ENCODE data around the gene HAUS7. TPM values are rescaled to one million over a fixed set of nuclear protein-coding genes. Genes with fewer than 3 reads are reported as not detected.

Gene HAUS7
- total RNA-seq, 1 experiment from 2014 or later: 46.5 TPM

DNA sequence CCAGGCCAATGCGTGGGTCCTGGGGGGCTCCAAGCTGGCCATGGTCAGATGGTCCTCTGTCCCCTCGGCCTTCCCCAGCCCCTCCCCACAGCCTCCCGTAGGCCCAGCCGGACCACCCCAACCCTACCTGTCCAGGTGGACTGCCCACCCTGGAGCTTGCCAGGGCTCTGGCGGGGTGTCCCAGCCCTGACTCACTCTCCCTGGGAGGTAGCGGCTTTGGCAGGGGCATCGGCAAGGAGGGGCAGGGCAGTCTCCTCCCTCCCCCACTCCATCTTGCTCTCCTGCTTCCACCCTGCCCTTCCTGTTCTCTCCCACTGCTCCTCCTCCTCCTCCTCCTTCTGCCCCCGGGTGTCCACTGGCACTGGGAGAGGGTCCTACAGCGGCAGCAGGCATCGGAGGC, 31.8 kb upstream of the HAUS7 start (continued):
- no peak for TF ChIP-seq PRDM15 (CRISPR knock-in tag; IDR thresholded peaks at IDR 0.05)
- TF ChIP-seq KAT7 (CRISPR knock-in tag; IDR thresholded peaks at IDR 0.05; ENCODE audit: borderline replicate concordance): no peak
- TF ChIP-seq NFE2L1 (CRISPR knock-in tag; IDR thresholded peaks at IDR 0.05): no peak
- no peak for TF ChIP-seq FOXK1 (CRISPR knock-in tag; IDR thresholded peaks at IDR 0.05)
- TF ChIP-seq JAZF1 (CRISPR knock-in tag; IDR thresholded peaks at IDR 0.05): no peak

DNA sequence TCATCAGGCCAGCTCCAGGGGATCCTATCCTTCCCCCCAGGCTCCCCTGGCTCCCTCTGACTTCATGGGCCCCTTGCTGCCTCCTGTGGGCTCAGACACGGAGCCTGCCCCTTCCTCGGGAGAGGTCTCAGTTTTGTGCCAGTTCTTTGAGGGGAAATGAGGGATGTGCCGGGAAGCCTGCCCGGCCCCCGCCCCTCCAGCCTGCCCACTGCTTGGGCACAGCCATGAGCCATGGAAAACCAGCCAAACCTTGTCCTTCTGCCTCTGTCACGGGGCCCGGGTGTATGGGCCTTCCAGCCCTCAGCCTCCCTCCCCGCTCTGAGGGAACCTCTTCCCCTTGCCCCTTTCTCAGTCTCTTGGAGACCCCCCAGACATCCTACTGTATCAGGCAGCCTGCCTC, 31.2 kb upstream of the HAUS7 start:
- Mint-ChIP-seq H3K4me1 (no peaks in the 10 kb centered on the region), H3K27me3 (ENCODE audit: low read depth) (no peaks in the 10 kb centered on the region), H3K27ac (no peak overlapping the region), H3K4me3 (no peak overlapping the region), H3K36me3 (no peaks in the 10 kb centered on the region), H3K9me3 (peaks cover 6% of the 10 kb centered on the region; the same call in 1 of the 2 replicates)
- TF ChIP-seq CTCF (IDR thresholded peaks at IDR 0.05) (no peak), ZNF219 (CRISPR knock-in tag; IDR thresholded peaks at IDR 0.05; ENCODE audit: borderline replicate concordance) (no peak), ZBTB21 (CRISPR knock-in tag; IDR thresholded peaks at IDR 0.05; ENCODE audit: borderline replicate concordance) (no peak), ESRRA (CRISPR knock-in tag; IDR thresholded peaks at IDR 0.05; ENCODE audit: borderline replicate concordance) (no peak), TEAD1 (CRISPR knock-in tag; IDR thresholded peaks at IDR 0.05) (no peak)
- TF ChIP-seq, protein P1, sequence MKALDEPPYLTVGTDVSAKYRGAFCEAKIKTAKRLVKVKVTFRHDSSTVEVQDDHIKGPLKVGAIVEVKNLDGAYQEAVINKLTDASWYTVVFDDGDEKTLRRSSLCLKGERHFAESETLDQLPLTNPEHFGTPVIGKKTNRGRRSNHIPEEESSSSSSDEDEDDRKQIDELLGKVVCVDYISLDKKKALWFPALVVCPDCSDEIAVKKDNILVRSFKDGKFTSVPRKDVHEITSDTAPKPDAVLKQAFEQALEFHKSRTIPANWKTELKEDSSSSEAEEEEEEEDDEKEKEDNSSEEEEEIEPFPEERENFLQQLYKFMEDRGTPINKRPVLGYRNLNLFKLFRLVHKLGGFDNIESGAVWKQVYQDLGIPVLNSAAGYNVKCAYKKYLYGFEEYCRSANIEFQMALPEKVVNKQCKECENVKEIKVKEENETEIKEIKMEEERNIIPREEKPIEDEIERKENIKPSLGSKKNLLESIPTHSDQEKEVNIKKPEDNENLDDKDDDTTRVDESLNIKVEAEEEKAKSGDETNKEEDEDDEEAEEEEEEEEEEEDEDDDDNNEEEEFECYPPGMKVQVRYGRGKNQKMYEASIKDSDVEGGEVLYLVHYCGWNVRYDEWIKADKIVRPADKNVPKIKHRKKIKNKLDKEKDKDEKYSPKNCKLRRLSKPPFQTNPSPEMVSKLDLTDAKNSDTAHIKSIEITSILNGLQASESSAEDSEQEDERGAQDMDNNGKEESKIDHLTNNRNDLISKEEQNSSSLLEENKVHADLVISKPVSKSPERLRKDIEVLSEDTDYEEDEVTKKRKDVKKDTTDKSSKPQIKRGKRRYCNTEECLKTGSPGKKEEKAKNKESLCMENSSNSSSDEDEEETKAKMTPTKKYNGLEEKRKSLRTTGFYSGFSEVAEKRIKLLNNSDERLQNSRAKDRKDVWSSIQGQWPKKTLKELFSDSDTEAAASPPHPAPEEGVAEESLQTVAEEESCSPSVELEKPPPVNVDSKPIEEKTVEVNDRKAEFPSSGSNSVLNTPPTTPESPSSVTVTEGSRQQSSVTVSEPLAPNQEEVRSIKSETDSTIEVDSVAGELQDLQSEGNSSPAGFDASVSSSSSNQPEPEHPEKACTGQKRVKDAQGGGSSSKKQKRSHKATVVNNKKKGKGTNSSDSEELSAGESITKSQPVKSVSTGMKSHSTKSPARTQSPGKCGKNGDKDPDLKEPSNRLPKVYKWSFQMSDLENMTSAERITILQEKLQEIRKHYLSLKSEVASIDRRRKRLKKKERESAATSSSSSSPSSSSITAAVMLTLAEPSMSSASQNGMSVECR (CRISPR knock-in tag; IDR thresholded peaks at IDR 0.05; ENCODE audit: borderline replicate concordance): no peak
- TF ChIP-seq, protein P2, sequence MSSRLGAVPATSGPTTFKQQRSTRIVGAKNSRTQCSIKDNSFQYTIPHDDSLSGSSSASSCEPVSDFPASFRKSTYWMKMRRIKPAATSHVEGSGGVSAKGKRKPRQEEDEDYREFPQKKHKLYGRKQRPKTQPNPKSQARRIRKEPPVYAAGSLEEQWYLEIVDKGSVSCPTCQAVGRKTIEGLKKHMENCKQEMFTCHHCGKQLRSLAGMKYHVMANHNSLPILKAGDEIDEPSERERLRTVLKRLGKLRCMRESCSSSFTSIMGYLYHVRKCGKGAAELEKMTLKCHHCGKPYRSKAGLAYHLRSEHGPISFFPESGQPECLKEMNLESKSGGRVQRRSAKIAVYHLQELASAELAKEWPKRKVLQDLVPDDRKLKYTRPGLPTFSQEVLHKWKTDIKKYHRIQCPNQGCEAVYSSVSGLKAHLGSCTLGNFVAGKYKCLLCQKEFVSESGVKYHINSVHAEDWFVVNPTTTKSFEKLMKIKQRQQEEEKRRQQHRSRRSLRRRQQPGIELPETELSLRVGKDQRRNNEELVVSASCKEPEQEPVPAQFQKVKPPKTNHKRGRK (CRISPR knock-in tag; IDR thresholded peaks at IDR 0.05; ENCODE audit: borderline replicate concordance): no peak
- TF ChIP-seq, protein P3, sequence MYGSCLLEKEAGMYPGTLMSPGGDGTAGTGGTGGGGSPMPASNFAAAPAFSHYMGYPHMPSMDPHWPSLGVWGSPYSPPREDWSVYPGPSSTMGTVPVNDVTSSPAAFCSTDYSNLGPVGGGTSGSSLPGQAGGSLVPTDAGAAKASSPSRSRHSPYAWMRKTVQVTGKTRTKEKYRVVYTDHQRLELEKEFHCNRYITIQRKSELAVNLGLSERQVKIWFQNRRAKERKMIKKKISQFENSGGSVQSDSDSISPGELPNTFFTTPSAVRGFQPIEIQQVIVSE (CRISPR knock-in tag; IDR thresholded peaks at IDR 0.05; ENCODE audit: borderline replicate concordance): no peak
- TF ChIP-seq, protein P4, sequence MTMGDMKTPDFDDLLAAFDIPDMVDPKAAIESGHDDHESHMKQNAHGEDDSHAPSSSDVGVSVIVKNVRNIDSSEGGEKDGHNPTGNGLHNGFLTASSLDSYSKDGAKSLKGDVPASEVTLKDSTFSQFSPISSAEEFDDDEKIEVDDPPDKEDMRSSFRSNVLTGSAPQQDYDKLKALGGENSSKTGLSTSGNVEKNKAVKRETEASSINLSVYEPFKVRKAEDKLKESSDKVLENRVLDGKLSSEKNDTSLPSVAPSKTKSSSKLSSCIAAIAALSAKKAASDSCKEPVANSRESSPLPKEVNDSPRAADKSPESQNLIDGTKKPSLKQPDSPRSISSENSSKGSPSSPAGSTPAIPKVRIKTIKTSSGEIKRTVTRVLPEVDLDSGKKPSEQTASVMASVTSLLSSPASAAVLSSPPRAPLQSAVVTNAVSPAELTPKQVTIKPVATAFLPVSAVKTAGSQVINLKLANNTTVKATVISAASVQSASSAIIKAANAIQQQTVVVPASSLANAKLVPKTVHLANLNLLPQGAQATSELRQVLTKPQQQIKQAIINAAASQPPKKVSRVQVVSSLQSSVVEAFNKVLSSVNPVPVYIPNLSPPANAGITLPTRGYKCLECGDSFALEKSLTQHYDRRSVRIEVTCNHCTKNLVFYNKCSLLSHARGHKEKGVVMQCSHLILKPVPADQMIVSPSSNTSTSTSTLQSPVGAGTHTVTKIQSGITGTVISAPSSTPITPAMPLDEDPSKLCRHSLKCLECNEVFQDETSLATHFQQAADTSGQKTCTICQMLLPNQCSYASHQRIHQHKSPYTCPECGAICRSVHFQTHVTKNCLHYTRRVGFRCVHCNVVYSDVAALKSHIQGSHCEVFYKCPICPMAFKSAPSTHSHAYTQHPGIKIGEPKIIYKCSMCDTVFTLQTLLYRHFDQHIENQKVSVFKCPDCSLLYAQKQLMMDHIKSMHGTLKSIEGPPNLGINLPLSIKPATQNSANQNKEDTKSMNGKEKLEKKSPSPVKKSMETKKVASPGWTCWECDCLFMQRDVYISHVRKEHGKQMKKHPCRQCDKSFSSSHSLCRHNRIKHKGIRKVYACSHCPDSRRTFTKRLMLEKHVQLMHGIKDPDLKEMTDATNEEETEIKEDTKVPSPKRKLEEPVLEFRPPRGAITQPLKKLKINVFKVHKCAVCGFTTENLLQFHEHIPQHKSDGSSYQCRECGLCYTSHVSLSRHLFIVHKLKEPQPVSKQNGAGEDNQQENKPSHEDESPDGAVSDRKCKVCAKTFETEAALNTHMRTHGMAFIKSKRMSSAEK (CRISPR knock-in tag; IDR thresholded peaks at IDR 0.05; ENCODE audit: borderline replicate concordance): no peak
- TF ChIP-seq, protein P5, sequence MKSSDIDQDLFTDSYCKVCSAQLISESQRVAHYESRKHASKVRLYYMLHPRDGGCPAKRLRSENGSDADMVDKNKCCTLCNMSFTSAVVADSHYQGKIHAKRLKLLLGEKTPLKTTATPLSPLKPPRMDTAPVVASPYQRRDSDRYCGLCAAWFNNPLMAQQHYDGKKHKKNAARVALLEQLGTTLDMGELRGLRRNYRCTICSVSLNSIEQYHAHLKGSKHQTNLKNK (CRISPR knock-in tag; IDR thresholded peaks at IDR 0.05): no peak
- ChIA-PET POLR2A (no interaction called here), CTCF (interaction anchor here (0.6 kb wide), 1 partner anchor 31 kb away, joined by 3 read pairs; the partner anchor contains the start of gene HAUS7)
- DNase-seq (ENCODE audit: low spot score): no peak
- no peak for ATAC-seq

Measured in WTC11 (cell line).